Measurements from ENCODE around the gene CDC14A. TPM values are rescaled to one million over a fixed set of nuclear protein-coding genes. Genes with fewer than 3 reads are reported as not detected.

Gene CDC14A
- total RNA-seq, 1 donor from 2014 or later = 2.3 TPM

DNA sequence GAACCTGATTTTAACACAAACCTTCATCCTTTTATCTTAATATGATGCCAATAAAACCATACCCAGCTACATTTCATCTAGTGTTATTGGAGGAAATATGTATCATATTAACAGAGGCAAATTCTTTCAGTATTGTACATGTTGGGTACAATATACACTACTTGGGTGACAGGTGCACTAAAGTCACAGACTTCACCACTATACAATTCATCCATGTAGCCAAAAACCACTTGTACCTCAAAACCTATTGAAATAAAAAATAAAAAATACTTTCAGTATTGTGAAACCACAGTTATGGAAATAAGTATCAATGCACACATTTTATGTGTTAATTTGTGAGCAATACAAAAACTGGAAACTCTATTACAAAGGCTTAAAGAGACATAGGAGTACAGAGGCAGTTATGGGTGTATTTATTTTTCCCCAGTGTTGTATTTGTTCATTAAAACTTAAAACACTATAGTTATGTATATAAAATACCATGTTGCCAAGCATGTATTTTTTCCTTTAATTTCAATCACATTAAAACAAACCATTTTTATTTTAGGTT is 160.6 kb downstream of the CDC14A start:
- Mint-ChIP-seq H3K36me3 (ENCODE audit: low read depth) (no peaks in the 10 kb centered on the region), H3K27ac (ENCODE audit: unreplicated experiment) (no peak overlapping the region), H3K4me3 (ENCODE audit: unreplicated experiment) (no peak overlapping the region), H3K9me3 (ENCODE audit: low read depth) (no peaks in the 10 kb centered on the region), H3K4me1 (ENCODE audit: low read depth) (no peaks in the 10 kb centered on the region), H3K27me3 (ENCODE audit: low read depth) (no peaks in the 10 kb centered on the region)
- DNase-seq (ENCODE audit: low spot score) = no peak
- no peak for TF ChIP-seq CTCF (IDR thresholded peaks at IDR 0.05)

DNA sequence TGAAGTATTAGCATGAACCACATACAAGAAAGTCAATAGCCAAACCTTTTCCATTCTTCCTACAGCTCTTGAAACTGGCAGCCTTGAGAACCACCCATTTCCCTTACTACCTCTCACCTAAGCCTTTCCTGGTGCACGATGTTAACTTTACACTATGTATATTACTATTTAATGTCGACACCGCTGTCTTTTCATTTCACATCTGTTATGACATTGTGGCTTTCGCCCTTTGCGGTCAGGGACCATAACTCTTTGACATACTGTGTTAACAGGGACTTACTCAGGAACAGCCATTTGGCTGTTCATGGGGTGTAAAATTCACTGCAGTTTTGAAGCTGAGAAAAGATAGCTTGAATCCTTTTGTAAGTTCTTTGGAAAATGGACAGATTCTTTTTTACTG is 164.6 kb downstream of the CDC14A start:
- no peaks in the 10 kb centered on the region for H3K4me1 Mint-ChIP-seq (ENCODE audit: low read depth)
- no peak overlapping the region for H3K4me3 Mint-ChIP-seq (ENCODE audit: unreplicated experiment)

GRCh38 chr1:100517515-100517914 is 165.2 kb downstream of the CDC14A start:
- Mint-ChIP-seq H3K9me3 (ENCODE audit: low read depth) (no peaks in the 10 kb centered on the region), H3K27me3 (ENCODE audit: low read depth) (no peaks in the 10 kb centered on the region), H3K36me3 (ENCODE audit: low read depth) (no peaks in the 10 kb centered on the region), H3K4me3 (ENCODE audit: unreplicated experiment) (no peak overlapping the region), H3K4me1 (ENCODE audit: low read depth) (no peaks in the 10 kb centered on the region), H3K27ac (ENCODE audit: unreplicated experiment) (no peak overlapping the region)
- no peak for DNase-seq (ENCODE audit: low spot score)
- TF ChIP-seq CTCF (IDR thresholded peaks at IDR 0.05) = no peak

More for the DNA sequence above, 164.6 kb downstream of the CDC14A start:
- no peak for DNase-seq (ENCODE audit: low spot score)
- TF ChIP-seq CTCF (IDR thresholded peaks at IDR 0.05) = no peak
- Mint-ChIP-seq H3K9me3 (ENCODE audit: low read depth) (no peaks in the 10 kb centered on the region), H3K36me3 (ENCODE audit: low read depth) (no peaks in the 10 kb centered on the region), H3K27ac (ENCODE audit: unreplicated experiment) (no peak overlapping the region), H3K27me3 (ENCODE audit: low read depth) (no peaks in the 10 kb centered on the region)

DNA sequence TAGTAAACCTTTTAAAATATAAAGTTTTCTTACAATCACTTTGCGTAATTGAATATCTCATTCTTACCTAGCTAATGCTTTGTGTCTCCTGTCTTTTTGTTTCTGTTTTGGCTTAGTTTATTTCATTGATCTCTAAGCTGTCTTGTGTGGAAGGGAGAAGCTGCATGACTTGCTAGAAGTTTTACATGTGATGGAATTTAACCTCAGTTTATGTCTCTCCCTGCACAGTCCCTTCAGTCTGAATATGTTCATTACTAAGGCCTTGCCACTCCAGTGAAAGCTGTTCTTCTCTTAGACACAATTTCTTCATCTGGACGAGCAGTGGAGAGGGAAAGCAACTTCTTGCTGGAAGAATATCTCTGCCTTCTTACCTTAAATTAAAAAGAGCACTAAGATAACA is 165.7 kb downstream of the CDC14A start:
- H3K27ac Mint-ChIP-seq (ENCODE audit: unreplicated experiment) = no peak overlapping the region
- H3K9me3 Mint-ChIP-seq (ENCODE audit: low read depth) = no peaks in the 10 kb centered on the region
- no peak overlapping the region for H3K4me3 Mint-ChIP-seq (ENCODE audit: unreplicated experiment)
- no peak for TF ChIP-seq CTCF (IDR thresholded peaks at IDR 0.05)
- no peak for DNase-seq (ENCODE audit: low spot score)
- H3K4me1 Mint-ChIP-seq (ENCODE audit: low read depth) = no peaks in the 10 kb centered on the region
- no peaks in the 10 kb centered on the region for H3K27me3 Mint-ChIP-seq (ENCODE audit: low read depth)
- H3K36me3 Mint-ChIP-seq (ENCODE audit: low read depth) = no peaks in the 10 kb centered on the region

GRCh38 chr1:100523038-100523652 is 170.8 kb downstream of the CDC14A start:
- no peak overlapping the region for H3K27ac Mint-ChIP-seq (ENCODE audit: unreplicated experiment)
- no peaks in the 10 kb centered on the region for H3K9me3 Mint-ChIP-seq (ENCODE audit: low read depth)
- no peak for TF ChIP-seq CTCF (IDR thresholded peaks at IDR 0.05)
- H3K36me3 Mint-ChIP-seq (ENCODE audit: low read depth) = no peaks in the 10 kb centered on the region
- no peak overlapping the region for H3K4me3 Mint-ChIP-seq (ENCODE audit: unreplicated experiment)
- no peak for DNase-seq (ENCODE audit: low spot score)
- peaks cover 3% of the 10 kb centered on the region for H3K4me1 Mint-ChIP-seq (ENCODE audit: low read depth)
- H3K27me3 Mint-ChIP-seq (ENCODE audit: low read depth) = no peaks in the 10 kb centered on the region

Data from chondrocyte (in vitro differentiated cells).